ENCODE measurements around the gene MAEL. TPM values are rescaled to one million over a fixed set of nuclear protein-coding genes. Genes with fewer than 3 reads are reported as not detected.

The MAEL gene
- total RNA-seq, 4 donors from 2014 or later, result not detected

DNA sequence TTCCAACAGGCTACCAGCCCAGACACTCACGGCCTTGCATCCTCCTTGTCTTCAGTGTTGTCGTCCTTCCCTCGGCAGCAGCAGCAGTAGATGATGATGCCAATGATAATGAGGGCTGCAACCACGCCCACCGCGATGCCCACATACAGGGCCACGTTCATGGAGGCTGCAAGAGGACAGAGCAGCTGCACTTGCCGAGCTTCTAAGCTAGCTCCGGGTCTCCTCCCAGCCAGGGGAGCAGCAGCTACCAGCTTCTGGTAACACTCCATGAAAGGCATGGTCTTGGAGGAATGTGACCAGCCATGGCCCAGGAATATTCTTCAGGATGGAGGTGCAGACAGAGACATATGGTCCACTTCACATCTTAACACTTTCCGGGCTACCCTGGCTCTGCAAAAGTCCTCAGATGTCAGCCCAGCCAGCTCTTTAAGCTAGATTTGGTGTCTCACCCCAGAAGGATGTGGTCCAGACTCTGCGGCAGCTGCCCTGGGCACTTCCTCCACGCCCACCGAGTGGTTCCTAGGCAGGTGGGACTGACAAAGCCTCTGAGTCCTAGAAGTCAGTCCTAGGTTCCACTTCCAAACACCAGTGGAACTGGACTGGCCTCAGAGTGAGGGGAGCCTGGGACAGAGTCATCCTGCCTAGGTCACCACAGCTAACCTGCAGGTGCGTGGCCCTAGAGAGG lies 66.0 kb downstream of the MAEL start:
- no peaks in the 10 kb centered on the region for H3K36me3 ChIP-seq
- DNase-seq, result no peak
- H3K4me3 ChIP-seq, result no peak overlapping the region
- peaks cover 8 to 9% (median 9%) of the 10 kb centered on the region in 3 donors for H3K4me1 ChIP-seq
- H3K27ac ChIP-seq, result no peak overlapping the region
- TF ChIP-seq POLR2A (IDR thresholded peaks at IDR 0.05), result no peak
- TF ChIP-seq, protein P1, sequence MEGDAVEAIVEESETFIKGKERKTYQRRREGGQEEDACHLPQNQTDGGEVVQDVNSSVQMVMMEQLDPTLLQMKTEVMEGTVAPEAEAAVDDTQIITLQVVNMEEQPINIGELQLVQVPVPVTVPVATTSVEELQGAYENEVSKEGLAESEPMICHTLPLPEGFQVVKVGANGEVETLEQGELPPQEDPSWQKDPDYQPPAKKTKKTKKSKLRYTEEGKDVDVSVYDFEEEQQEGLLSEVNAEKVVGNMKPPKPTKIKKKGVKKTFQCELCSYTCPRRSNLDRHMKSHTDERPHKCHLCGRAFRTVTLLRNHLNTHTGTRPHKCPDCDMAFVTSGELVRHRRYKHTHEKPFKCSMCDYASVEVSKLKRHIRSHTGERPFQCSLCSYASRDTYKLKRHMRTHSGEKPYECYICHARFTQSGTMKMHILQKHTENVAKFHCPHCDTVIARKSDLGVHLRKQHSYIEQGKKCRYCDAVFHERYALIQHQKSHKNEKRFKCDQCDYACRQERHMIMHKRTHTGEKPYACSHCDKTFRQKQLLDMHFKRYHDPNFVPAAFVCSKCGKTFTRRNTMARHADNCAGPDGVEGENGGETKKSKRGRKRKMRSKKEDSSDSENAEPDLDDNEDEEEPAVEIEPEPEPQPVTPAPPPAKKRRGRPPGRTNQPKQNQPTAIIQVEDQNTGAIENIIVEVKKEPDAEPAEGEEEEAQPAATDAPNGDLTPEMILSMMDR (IDR thresholded peaks at IDR 0.05), result no peak
- H3K27me3 ChIP-seq, result peaks cover 0 to 16% (median 0%) of the 10 kb centered on the region in 4 donors
- no peaks in the 10 kb centered on the region for H3K9me3 ChIP-seq
- intact Hi-C loops (cut with DNase I), result loop anchor here (5.0 kb wide), 1 partner anchor 148 kb away; no protein-coding TSS in a partner anchor
- 68 to 89% methylated on average over 3 to 4 of the region's 14 CpGs for WGBS, 2 donors

DNA sequence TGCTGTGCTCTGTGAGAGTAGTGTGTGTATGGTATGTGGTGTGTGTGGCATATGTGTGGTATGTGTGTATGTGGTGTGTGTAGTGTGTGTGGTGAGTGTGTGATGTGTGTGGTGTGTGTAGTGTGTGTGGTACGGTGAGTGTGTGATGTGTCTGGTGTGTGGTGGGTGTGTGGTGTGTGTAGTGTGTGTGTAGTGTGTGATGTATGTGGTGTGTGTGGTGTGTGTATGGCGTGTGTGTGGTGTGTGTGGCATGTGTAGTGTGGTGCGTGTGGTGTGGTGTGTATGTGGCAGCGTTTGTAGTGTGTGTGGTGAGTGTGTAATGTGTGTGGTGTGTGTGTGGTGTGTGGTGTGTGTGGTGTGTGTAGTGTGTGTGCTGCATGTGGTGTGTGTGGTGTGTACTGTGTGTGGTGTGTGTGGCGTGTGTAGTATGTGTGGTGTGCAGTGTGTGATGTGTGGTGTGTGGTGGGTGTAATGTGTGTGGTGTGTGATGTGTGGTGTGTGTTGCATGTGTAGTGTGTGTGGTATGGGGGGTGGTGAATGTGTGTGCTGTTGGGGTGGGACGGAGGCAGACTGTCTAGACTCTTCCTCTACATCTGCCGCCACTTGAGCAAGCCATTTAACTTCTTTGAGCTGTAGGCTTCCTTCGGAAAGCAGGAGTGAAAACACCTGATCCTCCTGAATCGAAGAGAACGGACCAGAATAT lies 67.6 kb downstream of the MAEL start:
- TF ChIP-seq, protein P1 (IDR thresholded peaks at IDR 0.05), result no peak
- TF ChIP-seq POLR2A (IDR thresholded peaks at IDR 0.05), result no peak
- H3K9me3 ChIP-seq, result no peaks in the 10 kb centered on the region
- H3K4me1 ChIP-seq, result peaks cover 8 to 9% (median 9%) of the 10 kb centered on the region in 3 donors
- no peaks in the 10 kb centered on the region for H3K36me3 ChIP-seq
- H3K4me3 ChIP-seq, result no peak overlapping the region
- H3K27ac ChIP-seq, result no peak overlapping the region
- intact Hi-C loops (cut with DNase I), result loop anchor here (5.0 kb wide), 1 partner anchor 149 kb away; no protein-coding TSS in a partner anchor
- WGBS, 2 donors, result 44 to 53% methylated on average over 9 to 10 of the region's 10 CpGs
- DNase-seq, result no peak
- peaks cover 0 to 27% (median 0%) of the 10 kb centered on the region in 4 donors for H3K27me3 ChIP-seq

DNA sequence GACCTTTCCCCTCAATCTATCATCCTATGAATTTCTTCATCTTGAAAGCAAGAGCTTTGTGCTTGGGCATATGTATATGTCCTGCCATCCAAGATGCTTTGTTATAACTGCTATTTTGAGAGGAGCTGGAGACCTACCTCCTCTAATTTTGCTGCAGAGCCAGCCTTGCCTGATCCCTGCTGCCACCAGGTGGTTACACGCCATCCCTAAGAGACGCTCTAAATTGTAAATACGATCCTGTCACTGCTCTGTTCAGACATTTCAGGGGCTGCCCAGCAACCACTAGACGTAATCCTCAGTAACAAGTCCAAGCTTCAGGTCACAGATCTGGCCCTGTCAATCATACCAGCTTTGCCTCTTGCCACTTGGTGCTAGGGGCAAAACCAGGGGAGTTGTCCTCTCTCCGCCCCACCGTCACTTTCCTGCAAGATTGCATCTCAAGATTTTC lies 68.2 kb downstream of the MAEL start:
- no peaks in the 10 kb centered on the region for H3K9me3 ChIP-seq
- 40 to 47% methylated on average over 1 to 4 of the region's 6 CpGs for WGBS, 2 donors
- peaks cover 0 to 27% (median 0%) of the 10 kb centered on the region in 4 donors for H3K27me3 ChIP-seq
- no peak for DNase-seq
- H3K27ac ChIP-seq, result no peak overlapping the region
- H3K4me3 ChIP-seq, result no peak overlapping the region
- no peak for TF ChIP-seq POLR2A (IDR thresholded peaks at IDR 0.05)
- TF ChIP-seq, protein P1 (IDR thresholded peaks at IDR 0.05), result peak in 5 of 6 experiments; percentile 21 to 52 (median 43)
- intact Hi-C loops (cut with DNase I), result loop anchor here (5.0 kb wide), 1 partner anchor 150 kb away; no protein-coding TSS in a partner anchor
- no peaks in the 10 kb centered on the region for H3K36me3 ChIP-seq
- H3K4me1 ChIP-seq, result peaks cover 8 to 9% (median 9%) of the 10 kb centered on the region in 3 donors

DNA sequence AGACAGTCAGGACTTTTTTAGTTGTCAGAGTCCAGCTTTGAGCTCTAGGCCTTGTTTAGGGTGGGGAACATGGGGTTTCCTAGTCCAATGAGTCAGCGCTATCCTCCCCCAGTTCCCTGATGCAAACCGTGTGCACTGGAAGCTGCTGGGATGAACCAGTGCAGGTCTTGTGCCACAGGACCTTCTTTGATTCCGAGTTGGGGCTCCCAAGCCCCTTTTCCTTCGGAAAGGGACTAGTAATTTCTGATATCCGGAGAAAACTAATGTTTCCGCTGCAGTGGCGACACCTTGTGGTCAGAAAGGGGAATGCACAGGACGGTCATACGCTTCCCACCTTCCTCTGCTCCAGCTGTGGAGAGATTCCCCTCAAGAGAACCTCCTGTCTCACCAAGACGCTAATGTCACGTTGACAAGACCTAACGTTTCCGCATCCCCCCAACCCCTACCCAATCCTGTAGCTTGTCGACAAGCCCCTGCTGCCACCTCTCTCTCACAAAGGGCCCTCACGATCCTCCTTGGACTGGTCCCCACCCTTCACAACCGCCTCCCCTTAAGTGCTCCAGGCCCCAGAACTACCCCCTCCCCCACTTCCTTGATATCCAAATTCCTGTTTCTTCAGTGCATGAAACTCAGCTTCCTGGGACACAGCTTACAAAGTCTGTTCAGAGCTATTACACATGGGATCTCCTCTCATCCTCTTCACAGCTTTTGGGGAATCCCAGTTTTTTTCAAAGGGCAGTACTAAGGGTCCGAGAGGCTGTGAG lies 70.1 kb downstream of the MAEL start:
- DNase-seq, result no peak
- no peak overlapping the region for H3K27ac ChIP-seq
- H3K36me3 ChIP-seq, result no peaks in the 10 kb centered on the region
- H3K9me3 ChIP-seq, result no peaks in the 10 kb centered on the region
- no peak for TF ChIP-seq POLR2A (IDR thresholded peaks at IDR 0.05)
- TF ChIP-seq, protein P1 (IDR thresholded peaks at IDR 0.05), result peak; percentile 88 to 97 (median 92)
- H3K27me3 ChIP-seq, result peaks cover 0 to 27% (median 0%) of the 10 kb centered on the region in 4 donors
- intact Hi-C loops (cut with DNase I), result loop anchor here (5.0 kb wide), 1 partner anchor 152 kb away; no protein-coding TSS in a partner anchor
- WGBS, 2 donors, result 9 to 12% methylated on average over 15 of the region's 17 CpGs
- H3K4me1 ChIP-seq, result peaks cover 8 to 9% (median 9%) of the 10 kb centered on the region in 3 donors
- peak overlapping the region in 1 of 4 donors; percentile 28 for H3K4me3 ChIP-seq
